ENCODE measurements around the gene PACRG.

DNA sequence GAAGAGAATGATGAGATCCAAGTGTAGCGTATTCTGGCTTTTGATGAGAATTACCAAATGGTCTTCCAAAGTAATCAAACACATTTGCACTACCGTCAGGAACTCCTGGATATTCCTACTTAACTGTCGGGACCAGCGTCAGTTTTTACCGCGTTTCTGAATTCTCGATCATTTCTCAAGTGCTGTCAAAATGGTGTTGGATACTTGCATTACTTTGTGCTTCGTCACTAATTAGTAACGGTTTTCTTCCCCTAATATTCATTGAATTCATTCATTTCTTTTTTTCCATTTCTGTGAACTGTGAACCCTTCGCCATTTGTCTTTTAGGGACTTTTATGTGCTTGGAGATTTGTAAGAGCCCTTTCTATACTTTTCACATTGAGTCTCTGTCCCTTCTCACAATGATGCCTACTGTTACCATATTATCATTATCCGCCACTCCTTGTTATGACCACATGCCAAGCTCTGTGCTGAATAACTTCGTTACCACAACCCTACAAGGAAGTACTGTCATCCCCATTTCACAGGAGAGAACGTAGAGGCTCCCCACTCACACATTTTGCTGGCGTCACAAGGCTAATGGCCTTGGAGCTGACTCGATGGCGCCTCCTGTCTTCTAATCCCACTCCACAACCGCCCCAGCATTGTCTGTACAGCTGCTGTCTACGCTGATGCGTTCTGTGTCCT lies 612.6 kb downstream of the PACRG start:
- TF ChIP-seq EZH2 (IDR thresholded peaks at IDR 0.05; ENCODE audit: borderline replicate concordance, low read depth, low read length, severe bottlenecking) = no peak
- TF ChIP-seq, protein P1, sequence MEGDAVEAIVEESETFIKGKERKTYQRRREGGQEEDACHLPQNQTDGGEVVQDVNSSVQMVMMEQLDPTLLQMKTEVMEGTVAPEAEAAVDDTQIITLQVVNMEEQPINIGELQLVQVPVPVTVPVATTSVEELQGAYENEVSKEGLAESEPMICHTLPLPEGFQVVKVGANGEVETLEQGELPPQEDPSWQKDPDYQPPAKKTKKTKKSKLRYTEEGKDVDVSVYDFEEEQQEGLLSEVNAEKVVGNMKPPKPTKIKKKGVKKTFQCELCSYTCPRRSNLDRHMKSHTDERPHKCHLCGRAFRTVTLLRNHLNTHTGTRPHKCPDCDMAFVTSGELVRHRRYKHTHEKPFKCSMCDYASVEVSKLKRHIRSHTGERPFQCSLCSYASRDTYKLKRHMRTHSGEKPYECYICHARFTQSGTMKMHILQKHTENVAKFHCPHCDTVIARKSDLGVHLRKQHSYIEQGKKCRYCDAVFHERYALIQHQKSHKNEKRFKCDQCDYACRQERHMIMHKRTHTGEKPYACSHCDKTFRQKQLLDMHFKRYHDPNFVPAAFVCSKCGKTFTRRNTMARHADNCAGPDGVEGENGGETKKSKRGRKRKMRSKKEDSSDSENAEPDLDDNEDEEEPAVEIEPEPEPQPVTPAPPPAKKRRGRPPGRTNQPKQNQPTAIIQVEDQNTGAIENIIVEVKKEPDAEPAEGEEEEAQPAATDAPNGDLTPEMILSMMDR (IDR thresholded peaks at IDR 0.05; ENCODE audit: extremely low read depth in 1 of 2, insufficient read depth in 1 of 2, low read depth in 1 of 2, low read length in 2 of 2) = no peak
